NCI-H1694 (cell line): Measurements from ENCODE around the gene ATF5.
"Not testable (repeated sequence)": the region's sequence is repeated elsewhere in the genome, so short reads cannot be mapped to it uniquely, and the experiment has no call there.

Experiments
- DNase-seq: peaks from one replicate; lab custom pipeline; 2025; lab: John Stamatoyannopoulos, UW

ATF5 gene

DNA sequence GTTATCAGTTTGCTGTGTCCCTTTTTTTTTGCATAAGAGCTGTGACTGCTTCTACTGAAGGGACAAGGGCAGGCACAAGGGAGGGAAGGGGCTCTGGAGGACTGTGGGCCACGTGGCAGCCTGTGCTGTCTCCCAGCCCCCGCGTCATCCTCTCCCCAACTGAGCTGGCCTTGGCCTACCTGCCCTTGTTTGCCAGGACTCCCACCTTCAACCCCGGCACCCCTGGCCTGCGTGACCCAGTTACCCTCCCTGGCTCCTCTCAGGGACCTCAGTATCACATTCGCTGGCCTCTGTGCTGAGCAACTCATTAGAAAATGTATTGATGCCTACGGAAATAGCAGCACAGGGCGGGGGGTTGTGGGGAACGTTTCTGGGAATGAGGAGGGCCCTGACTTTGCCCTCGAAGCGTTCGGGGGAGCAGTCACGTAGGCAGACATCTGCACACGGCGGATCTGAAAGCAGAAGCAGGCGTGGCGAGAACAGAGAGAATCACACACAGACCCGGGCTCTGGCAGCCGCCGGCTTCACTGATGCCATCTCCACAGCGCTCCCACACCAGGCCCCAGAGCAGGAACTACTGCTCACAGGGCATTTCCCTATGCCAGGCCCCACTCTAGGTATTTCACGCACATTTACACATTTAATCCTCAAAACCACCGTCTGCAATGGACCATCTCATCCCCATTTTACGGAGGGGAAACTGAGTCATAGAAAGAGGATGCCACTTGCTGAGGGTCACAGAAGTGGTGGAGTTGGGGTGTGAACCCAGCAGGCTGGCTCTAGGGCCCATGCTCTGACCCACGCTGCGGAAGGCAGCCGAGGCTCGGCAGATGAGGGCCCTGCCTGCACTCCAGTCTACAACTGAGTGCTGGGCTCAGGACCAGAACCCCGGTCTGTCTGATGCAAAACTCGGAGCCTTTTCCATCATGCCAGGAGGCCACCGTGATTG lies 5.7 kb upstream of the ATF5 start:
- DNase-seq, result no peak

DNA sequence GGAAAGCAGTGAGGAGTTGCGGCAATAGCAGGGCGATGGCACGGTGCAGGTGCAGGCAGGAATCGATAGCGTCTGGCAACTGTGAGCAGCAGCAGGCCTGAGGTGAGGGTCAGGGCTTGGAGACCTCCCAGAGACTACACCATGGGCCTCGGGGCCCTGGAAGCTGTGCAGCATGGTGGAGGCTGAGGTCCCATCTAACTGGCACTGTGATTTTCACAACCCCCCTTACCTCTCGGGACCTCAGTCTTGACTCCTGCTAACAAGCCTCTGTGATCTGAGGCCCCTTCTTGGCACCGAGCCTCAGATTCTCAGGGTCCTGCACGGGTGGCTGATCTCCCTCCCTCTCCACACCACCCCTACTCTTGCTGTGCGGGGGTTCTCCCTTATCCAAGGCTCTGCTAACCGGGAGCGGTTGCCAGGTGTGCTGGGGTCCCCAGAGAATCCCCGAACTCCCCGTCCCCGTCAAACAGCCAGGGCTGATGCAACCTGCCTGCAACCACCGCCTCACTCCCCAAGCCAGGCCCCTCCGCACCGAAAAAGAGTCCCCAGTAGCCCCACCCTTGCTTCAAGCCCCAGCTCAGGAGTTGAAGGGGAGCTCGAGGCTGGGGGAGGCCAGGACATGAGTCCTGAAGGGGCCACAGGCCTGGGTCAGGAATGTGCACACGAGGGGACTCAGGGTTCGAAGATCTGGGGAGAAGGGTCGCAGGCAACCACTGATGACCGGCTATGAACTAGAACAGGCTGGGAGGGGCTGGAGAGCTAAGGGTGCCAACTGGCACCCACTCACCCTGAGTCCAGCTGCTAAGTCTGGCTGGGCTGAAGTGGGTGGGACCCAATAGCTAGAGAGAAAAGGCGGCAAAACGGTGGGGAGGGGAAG lies 4.8 kb upstream of the ATF5 start:
- no peak for DNase-seq

DNA sequence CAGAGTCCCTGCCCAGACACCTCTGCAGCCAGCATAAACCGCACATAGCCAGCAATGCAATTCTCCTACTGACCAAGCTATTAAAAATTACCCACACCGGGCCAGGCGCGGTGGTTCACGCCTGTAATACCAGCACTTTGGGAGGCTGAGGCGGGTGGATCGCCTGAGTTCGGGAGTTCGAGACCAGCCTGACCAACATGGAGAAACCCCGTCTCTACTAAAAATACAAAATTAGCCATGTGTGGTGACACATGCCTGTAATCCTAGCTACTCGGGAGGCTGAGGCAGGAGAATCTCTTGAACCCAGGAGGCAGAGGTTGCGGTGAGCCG lies 4.2 kb upstream of the ATF5 start:
- not testable (repeated sequence) for DNase-seq

DNA sequence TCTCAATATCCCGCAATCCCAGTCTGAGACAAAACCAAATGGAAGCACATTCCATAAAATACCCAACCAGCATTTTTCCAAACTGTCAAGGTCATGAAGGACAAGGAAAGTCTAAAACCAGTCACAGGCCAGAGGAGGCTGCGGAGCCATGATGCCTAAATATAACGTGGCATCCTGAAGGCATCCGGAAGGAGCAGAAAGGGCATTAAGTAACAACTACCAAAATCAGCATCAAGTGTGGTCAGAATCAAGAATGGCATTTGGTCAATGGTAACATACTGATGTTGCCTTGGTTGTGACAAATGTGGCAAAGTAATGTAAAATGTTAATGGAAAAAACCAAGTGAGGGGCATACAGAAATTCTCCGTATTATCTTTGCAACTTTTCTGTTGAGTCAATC lies 3.5 kb upstream of the ATF5 start:
- no peak for DNase-seq

DNA sequence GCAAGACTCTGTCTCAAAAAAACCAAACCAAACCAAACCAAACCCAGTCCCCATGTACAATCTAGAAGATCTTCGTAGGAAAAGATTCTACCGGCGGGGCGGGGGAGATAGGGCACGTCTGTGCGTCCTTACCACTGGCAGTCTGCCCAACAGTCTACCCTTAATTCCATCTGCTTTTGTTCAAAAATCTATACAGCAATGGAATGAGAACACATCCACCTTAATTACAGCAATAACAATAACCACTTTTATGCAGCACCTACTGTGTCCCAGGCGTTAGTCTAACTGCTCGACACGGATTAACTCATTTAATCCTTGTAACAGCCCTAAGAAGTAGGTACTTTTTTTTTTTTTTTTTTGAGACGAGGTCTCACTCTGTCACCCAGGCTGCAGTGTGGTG lies 2.5 kb upstream of the ATF5 start:
- DNase-seq, result no peak

DNA sequence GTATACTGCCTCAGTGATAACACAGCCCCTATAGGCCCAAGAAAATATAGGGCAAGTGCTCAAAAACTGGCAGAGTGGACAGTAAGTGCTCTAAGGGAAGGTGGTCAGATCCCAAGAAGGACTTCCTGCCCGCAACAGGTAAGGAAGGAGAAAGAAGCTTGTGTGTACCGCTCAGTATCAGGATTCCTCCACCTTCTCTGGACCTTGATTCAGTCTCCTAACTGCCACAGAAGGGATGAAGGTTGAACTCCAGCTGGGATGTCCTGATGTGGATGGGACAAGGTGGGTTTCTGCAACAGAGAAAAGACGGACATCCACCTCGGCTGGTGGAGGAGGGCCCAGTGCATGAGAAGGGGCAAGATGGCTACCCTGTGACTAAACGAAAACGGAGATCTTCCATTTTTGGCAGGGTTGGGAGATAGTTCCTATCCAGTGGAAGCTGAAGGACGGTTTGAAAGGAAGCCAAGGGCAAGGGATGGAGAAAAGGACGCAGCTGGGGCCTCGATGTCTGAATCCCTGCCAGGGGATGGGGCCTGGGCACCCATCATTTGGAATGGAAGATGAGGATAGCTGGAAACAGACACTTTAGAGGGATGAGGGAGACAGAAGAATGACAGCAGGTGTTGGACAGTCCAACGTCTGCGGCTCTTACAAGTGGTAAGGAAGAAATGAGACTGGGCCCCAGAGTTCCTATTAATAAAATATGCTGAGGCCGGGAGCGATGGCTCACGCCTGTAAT lies 1.3 kb upstream of the ATF5 start:
- DNase-seq, result no peak

DNA sequence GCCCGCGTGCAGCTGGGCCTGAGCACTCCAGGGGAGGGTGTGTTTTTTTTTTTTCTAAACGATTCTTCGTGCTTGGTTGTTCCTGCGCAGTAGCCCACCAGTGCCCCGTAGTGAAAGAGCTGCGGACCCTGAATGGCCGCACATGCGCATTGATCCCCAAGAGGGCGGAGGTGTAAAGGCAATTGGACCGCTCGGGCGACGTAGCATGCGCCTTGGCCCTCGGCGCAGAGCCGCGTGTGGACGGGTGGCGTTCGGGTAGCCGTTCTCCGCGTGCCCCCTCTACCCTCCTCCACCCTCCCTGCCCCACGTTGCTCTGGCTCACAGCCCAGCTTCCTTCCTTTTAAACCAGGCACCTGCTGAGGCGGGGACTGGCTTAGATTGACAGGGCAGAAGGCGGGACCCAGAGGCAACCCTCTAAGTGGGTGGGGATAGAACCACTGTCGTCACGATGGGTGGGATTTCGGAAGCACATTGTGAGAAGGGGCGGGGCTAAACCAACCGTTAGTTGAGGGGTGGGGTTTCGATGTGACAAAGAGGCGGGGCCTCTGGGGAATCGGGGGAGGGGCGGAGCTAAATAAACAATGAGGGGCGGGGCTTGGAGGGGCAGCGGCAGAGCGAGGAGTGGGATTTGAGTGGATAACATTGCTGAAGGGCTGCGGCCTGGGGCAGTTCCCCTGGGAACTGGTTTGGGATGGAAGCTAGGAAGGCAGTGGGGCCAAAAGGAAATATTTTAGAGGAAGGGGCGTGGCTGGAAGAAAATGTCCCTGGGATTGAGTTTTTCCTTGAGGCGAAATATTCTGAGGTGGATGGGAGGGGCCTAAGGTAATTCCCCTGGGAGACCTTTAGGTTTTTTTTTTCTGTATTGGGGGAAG lies 842 bp downstream of the ATF5 start:
- DNase-seq, result peak; percentile 90

DNA sequence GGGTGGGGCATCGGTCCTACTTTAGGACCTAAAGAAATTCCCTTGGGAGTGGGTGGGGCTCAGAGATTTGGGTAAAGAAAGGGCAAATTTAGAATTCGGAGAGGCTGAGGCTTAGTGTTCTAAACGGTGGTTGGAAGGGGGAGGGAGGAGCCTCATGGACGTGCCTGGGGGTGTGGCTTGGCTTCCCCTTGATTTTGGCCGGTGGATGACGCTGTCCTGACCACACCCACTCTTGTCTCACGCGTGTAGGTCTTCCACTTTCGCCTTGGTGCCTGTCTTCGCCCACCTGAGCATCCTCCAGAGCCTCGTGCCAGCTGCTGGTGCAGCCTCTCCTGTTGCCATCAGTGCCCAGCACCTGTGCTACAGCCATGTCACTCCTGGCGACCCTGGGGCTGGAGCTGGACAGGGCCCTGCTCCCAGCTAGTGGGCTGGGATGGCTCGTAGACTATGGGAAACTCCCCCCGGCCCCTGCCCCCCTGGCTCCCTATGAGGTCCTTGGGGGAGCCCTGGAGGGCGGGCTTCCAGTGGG lies 1.5 kb downstream of the ATF5 start:
- DNase-seq, result no peak

DNA sequence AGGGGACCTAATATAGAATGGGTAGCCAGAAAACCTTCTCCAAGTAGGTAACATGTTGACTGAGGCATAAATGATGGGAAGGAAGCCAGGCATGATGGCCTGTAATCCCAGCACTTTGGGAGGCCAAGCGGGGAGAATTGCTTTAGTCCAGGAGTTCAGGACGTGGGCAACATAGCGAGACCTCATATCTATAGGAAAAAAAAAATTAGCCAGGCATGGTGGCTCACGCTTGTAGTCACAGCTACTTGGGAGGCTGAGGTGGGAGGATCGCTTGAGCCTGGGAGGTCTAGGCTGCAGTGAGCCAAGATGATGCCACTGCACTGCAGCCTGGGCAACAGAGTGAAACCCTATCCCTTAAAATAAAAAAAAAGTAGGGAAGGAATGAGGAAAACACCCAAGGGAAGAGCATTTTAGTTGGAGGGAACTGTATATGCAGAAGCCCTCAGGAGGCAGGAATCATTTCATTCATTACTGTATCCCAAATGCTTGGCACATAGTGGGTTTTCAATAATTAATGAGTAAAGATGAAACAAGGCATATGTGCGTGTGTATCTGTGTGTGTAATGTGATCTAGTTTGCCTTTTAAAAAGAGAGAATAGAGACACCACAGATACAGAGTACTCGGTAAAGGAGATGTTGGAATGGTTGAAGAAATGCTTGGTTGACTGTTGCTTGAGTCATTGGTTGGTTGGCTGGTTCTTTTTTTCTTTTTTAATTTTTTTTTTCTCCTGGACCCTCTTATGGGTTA lies 2.5 kb downstream of the ATF5 start:
- no peak for DNase-seq

DNA sequence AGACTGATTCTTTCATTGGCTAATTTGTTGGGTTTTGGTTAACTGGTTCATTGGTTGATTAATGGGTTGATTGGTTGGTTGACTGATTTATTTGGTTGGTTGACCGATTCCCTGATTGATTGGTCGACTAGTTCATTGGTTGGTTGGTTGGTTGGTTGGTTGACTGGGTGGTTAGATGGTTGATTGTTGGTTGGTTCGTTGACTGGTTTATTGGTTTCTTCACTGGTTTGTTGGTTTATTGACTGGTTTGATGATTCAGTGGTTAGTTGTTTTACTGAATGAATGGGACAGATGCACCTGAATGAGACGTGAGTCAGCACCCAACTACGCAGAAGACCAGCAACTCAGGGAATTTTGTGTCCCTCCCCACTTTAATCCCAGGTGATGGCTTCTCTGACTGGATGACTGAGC lies 3.0 kb downstream of the ATF5 start:
- DNase-seq, result no peak

DNA sequence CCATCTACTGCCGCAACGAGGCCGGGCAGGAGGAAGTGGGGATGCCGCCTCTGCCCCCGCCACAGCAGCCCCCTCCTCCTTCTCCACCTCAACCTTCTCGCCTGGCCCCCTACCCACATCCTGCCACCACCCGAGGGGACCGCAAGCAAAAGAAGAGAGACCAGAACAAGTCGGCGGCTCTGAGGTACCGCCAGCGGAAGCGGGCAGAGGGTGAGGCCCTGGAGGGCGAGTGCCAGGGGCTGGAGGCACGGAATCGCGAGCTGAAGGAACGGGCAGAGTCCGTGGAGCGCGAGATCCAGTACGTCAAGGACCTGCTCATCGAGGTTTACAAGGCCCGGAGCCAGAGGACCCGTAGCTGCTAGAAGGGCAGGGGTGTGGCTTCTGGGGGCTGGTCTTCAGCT lies 3.7 kb downstream of the ATF5 start:
- DNase-seq, result no peak

DNA sequence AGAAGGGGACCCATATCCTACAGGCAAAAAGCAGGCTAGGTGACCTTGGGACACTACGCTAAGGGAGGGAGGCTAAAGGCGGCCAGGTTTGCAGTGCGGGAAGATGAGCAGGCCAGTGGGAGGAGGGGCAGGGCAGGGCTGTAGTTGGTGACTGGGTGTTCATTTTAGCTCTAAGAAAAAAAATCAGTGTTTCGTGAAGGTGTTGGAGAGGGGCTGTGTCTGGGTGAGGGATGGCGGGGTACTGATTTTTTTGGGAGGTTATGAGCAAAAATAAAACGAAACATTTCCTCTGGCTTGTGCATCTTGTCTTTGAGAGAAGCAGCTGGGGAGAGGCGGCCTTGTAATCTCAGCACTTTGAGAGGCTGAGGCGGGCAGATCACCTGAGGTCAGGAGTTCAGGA lies 4.6 kb downstream of the ATF5 start:
- DNase-seq, result no peak

DNA sequence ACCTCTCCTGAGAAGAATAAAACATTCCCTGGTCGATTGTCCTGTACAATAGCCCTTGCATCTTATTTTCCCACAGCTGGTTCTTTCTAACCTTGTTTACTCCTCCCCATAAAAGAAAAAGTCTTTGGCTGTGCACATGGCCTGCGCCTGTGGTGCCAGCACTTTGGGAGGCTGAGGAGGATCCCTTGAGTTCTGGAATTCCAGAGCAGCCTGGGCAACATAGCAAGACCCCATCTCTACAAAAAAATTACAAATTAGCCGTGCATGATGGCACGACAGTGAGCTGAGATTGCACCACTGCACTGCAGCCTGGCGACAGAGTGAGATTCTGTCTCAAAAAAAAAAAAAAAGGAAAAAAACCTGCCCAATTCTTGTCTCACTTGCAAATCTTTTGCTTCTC lies 7.5 kb downstream of the ATF5 start:
- no peak for DNase-seq

DNA sequence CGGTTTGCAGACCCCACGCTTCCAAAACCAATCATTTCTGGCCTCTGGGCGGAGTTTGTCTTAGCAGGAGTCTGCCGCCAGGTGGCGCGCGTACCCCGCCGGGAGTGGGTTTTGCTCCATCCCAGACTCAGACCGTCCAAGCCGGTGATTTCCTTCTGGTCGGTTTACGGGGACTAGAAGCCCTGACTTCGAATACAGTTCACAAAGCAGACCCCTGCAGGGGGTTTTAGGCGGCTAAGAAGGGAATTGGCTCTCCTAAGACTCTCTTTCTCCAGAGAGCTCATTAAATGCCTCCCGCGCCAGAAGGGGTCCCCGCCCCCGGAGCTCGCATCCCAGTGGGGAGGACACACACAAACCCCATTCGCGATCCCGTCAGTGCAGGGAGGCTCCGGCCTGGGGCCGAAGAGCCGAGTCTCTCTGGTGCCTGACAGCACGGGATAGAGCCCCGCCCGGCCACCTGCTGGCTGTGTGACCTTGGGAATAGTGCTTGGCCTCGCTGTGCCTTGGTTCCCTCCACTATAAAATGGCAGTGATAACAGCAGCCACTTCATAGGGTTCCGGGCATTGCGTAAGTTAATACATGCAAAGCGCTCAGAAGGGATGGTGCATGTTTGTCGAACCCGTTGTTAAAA lies 8.9 kb downstream of the ATF5 start:
- peak; percentile 71 for DNase-seq

DNA sequence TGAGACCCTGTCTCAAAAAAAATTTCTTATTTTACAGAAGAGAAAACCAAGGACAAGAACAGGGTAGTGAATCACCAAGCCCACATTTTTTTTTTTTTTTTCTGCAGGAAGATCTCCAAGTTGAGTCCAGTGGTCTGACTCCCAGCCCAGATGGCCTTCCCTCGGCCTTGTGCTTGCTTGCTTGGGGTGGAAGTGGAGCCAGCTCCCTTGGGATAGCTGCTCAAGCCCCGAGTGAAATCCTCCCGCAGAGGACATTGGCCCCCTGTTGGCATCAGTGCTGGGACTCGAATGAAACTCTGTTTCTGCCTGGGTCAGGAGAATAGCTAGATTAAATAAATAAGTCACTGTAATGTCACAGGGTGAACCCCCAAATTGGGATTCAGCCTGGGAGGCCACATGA lies 9.7 kb downstream of the ATF5 start:
- DNase-seq, result no peak

DNA sequence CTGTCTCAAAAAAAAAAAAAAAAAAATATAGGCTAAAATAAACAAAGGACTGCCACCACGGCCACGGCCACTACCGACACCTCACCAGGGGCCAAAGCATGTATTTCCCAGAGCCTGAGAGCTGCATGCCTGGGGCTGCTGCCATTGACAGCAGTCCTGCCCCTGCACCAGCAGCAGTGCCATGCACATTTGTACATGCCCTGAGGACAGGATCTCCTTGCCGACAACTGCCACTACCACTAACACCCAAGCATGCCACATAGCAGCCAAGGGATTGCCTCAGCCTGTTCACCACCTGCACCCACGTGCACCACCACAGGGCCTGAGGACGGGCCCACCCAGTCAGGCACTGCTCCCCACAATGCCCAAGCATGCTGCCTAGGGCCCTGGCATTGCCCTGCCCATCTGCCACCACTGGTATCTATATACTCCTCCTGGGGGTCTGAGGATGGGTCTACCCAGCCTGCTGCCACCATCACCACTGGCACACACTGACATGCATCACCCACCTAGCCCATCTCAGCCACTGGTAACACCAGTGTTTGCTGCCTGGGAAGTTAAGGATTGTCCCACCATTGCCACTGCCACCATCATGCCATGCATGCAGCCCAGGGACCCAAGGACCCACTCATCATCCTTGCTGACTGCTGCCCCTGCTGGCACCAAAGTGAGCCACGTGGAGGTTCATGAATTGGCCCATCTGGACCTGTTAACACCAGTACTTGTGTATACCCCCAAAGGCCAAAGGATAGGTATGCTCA lies 10.9 kb downstream of the ATF5 start:
- DNase-seq, result no peak

DNA sequence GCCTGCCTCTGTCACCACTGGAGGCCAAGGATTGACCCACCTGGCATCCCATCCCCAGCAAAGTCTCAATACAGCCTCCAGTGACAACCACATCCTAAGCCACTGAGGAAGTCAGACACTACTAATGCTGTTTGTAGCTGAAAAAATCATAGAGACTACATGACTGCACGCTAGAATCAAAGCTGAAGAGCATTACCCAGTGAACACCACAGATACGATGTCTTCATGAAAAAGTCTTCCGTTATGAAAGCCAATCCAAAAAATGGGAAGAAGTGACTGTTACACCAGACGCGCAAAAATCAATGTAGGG lies 11.4 kb downstream of the ATF5 start:
- no peak for DNase-seq

DNA sequence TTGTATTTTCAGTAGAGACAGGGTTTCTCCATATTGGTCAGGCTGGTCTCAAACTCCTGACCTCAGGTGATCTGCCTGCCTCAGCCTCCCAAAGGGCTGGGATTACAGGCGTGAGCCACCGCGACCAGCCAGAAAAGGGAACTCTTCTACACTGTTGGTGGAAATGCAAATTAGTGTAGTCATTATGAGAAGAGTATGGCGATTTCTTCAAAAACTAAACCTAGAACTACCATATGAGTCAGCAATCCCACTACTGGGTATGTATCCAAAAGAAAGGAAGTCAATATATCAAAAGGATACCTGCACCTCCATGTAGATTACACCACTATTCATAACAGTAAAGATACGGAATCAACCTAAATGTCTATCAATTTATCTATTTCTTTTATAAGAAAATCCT lies 15.6 kb downstream of the ATF5 start:
- not testable (repeated sequence) for DNase-seq

DNA sequence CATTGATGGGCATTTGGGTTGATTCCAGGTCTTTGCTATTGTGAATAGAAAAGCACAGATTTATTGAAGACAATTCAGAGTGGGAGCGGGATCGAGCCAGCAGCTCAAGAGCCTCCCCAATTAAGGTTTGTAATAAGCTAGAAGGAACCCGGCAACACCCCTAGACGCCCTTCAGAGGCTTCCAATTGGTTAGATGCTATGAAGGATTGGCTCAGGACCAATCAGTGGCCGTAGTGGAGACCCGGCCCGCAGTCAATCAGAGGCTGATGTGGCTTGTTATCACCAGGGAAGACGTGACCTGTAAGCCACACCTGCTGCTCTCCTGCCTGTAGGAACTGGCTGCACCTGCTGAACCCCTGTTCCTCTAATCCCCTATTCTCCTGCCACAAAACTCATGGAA lies 17.4 kb downstream of the ATF5 start:
- DNase-seq, result no peak
